ENCODE data around the gene OSM.
A peak's percentile ranks its signal among the peaks of the same experiment; 100 is the strongest.

The OSM gene

GRCh38 chr22:30240541-30241417 is 25.9 kb downstream of the OSM start:
- no peak for TF ChIP-seq CTCF (IDR thresholded peaks at IDR 0.05; ENCODE audit: control insufficient read depth, insufficient read depth, low read depth, low read length, missing control alignments)
- no peak overlapping the region for H3K4me3 ChIP-seq (ENCODE audit: control insufficient read depth, low read depth, low read length)
- DNase-seq (ENCODE audit: low read depth) = no peak

DNA sequence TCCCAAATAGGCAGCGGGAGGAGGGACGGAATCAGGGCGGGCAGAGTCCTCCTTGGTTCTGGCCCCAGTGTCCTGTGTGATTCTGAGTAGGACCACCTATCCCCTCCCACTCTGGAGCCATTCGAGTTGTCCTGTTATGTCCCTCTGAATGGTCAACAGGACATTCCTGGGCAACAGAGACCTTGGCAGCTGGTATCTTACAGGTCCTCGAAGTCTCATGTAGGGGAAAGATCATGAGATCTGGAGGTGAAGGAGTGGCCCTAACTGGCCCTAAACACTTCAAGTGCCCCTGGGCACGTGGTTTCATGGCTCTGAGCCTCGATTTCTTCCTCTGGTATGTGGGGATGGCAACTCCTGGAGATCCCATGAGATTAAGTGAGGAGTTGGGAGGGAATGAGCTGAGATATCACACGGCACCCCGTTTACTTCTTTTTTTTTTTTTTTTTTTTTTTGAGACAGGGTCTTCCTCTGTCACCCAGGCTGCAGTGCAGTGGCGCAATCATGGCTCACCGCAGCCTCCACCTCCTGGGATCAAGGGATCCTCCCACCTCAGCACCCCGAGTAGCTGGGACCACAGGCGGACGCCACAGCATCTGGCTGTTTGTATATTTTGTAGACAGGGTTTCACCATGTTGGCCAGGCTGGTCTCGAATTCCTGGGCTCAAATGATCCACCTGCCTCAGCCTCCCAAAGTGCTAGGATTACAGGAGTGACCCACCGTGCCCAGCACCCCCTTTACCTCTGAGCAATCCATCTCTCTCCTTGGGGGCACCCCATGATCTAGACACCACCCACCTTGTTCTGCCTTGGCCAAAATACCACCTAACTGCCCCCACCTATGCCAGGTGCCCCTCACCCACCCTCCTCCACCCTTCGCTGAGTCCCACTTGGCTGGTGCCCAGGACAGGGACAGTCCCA is 26.9 kb downstream of the OSM start:
- DNase-seq (ENCODE audit: low read depth) = no peak
- no peak overlapping the region for H3K4me3 ChIP-seq (ENCODE audit: control insufficient read depth, low read depth, low read length)

DNA sequence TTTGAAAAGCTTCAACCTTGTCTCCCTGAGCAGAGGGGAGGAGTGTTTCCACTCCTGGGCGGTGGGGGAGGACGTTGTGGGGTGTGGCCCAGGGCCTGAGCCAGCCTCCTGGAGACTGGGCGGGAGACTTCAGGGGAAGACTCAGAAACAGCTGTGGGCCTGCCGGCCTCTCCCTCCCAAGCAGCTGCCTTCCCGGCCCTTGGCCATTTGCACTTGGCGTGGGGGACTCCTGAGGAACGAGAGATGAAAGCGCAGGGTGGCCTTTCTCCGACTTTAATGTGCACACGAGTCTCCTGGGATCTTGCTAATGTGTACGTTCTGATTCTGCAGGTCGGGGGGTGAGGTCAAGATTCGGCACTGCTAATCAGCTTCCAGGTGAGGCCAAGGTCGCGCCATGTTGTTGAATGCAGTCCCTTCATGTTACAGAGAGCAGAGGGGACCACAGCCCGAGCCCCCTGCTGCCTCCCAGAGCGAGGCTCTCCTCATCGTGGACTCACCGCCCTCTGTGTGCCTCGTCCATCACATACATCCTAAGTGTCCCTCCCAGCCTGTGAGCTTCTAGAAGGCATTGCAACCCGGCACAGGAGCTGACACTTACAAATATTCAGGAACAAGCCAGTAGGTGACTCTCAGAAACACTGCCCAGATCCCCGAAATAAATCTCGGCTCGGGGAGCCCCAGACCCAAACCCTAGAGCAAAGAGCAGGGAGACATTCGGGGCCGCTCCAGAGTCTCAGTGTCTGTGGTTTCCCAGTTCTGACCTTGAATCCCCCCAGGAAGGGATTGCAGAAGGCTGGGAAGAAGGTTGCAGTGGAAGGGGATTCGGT is 27.8 kb downstream of the OSM start:
- no peak for DNase-seq (ENCODE audit: low read depth)
- no peak overlapping the region for H3K4me3 ChIP-seq (ENCODE audit: control insufficient read depth, low read depth, low read length)
- TF ChIP-seq CTCF (IDR thresholded peaks at IDR 0.05; ENCODE audit: control insufficient read depth, insufficient read depth, low read depth, low read length, missing control alignments) = no peak

More for the DNA sequence above, 26.9 kb downstream of the OSM start:
- TF ChIP-seq CTCF (IDR thresholded peaks at IDR 0.05; ENCODE audit: control insufficient read depth, insufficient read depth, low read depth, low read length, missing control alignments) = no peak

DNA sequence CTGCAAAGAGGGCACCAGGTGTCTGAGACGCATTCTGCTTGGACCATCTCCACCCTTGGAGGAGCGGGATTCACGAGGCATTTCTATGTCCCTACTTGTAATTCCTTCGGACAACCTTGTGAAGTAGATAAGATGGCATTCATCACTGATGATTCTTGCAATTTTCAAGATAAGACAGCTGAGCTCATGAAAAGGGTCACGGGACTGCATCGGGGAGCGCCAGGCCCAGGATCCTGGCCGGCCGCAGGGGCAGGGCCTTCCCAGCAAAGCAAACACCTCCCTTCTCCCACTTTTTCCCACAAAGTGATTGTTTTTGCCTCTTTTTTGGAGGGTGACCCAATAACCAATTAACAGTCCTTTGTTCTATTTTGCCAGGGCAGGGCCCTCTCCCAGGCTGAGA is 28.5 kb downstream of the OSM start:
- no peak overlapping the region for H3K4me3 ChIP-seq (ENCODE audit: control insufficient read depth, low read depth, low read length)
- no peak for DNase-seq (ENCODE audit: low read depth)
- no peak for TF ChIP-seq CTCF (IDR thresholded peaks at IDR 0.05; ENCODE audit: control insufficient read depth, insufficient read depth, low read depth, low read length, missing control alignments)

DNA sequence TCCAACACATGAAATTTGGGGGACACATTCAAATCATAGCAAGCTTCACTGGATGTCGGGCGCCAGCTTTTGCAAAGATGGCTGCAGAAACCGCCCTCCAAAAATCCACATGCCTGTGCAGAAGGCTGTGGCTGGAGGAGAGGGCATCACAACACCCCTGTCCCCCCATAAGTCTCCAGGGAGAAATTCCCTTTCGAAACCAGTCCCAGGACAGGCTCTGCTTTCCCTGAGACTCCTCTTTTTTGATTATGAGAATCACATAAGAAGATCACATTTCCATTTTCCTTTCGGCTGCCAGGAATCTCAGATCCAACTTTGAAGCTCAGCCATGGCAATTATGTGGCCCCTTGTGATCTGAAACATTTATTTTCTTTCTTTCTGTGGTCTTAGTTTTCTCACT is 29.8 kb downstream of the OSM start:
- H3K4me3 ChIP-seq (ENCODE audit: control insufficient read depth, low read depth, low read length) = no peak overlapping the region
- no peak for TF ChIP-seq CTCF (IDR thresholded peaks at IDR 0.05; ENCODE audit: control insufficient read depth, insufficient read depth, low read depth, low read length, missing control alignments)
- no peak for DNase-seq (ENCODE audit: low read depth)

GRCh38 chr22:30235687-30236170 is 30.9 kb downstream of the OSM start:
- peak; percentile 55 for DNase-seq (ENCODE audit: low read depth)
- no peak for TF ChIP-seq CTCF (IDR thresholded peaks at IDR 0.05; ENCODE audit: control insufficient read depth, insufficient read depth, low read depth, low read length, missing control alignments)
- H3K4me3 ChIP-seq (ENCODE audit: control insufficient read depth, low read depth, low read length) = no peak overlapping the region

All from AG09309 (cell line).